ENCODE results near the gene HOXD1.

DNA sequence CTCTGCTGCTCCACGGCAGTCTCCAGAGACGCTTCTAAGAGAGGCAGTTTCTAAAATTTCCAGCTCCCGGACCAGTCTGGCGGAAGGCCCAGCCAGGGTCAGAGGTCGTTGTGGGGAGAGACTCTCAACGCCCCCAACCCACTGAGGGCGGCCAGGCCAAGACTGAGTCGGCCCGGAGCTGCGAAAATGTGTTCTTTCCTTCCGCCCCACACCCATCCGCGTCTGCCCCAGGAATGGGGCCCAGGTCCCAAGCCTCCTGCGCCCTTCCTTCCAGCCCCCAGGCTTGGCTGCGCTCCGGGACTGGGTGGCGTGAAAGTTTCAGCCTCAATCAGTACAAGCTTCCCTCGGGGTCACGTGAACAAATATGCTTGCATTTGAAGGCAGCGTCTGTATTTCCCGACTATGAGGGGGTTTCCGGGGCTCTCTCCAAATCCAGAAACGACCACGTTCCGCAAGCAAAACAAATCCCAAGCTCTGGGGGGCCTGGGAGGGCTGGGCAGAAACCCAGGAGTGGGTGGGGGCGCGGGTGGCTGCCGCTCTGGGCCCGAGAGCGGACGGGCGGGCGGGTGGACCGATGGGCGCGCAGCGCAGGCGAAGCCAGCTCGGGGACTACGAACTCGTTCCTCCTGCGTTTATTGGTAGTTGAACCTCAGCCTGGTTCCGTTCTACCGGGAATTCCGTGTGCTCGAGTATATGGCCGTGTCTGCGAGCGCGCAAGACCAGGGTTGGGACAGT, 28.1 kb upstream of the HOXD1 start:
- TF ChIP-seq, protein P1, sequence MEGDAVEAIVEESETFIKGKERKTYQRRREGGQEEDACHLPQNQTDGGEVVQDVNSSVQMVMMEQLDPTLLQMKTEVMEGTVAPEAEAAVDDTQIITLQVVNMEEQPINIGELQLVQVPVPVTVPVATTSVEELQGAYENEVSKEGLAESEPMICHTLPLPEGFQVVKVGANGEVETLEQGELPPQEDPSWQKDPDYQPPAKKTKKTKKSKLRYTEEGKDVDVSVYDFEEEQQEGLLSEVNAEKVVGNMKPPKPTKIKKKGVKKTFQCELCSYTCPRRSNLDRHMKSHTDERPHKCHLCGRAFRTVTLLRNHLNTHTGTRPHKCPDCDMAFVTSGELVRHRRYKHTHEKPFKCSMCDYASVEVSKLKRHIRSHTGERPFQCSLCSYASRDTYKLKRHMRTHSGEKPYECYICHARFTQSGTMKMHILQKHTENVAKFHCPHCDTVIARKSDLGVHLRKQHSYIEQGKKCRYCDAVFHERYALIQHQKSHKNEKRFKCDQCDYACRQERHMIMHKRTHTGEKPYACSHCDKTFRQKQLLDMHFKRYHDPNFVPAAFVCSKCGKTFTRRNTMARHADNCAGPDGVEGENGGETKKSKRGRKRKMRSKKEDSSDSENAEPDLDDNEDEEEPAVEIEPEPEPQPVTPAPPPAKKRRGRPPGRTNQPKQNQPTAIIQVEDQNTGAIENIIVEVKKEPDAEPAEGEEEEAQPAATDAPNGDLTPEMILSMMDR (IDR thresholded peaks at IDR 0.05): no peak
- no peak for TF ChIP-seq ZFX (IDR thresholded peaks at IDR 0.05; ENCODE audit: borderline replicate concordance)

All from 22Rv1 (cell line).